ENCODE data around the gene FBXO47.

DNA sequence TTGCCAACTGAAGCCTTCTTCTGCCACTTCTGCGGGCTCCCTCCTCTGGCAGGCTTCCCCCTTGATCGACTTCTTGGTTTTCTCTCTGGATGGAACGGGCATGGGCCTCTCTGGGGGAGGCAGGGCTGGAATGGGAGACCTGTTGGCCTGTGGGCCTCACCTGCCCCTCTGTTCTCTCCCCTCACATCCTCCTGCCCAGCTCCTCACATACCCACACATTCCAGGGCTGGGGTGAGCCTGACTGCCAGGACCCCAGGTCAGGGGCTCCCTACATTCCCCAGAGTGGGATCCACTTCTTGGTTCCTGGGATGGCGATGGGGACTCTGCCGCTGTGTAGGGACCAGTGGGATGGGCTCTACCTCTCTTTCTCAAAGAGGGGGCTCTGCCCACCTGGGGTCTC, 48.3 kb downstream of the FBXO47 start:
- TF ChIP-seq, protein P1, sequence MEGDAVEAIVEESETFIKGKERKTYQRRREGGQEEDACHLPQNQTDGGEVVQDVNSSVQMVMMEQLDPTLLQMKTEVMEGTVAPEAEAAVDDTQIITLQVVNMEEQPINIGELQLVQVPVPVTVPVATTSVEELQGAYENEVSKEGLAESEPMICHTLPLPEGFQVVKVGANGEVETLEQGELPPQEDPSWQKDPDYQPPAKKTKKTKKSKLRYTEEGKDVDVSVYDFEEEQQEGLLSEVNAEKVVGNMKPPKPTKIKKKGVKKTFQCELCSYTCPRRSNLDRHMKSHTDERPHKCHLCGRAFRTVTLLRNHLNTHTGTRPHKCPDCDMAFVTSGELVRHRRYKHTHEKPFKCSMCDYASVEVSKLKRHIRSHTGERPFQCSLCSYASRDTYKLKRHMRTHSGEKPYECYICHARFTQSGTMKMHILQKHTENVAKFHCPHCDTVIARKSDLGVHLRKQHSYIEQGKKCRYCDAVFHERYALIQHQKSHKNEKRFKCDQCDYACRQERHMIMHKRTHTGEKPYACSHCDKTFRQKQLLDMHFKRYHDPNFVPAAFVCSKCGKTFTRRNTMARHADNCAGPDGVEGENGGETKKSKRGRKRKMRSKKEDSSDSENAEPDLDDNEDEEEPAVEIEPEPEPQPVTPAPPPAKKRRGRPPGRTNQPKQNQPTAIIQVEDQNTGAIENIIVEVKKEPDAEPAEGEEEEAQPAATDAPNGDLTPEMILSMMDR (conservative IDR thresholded peaks at IDR 0.05; ENCODE audit: low read depth, low read length) = no peak
- TF ChIP-seq EZH2 (IDR thresholded peaks at IDR 0.05; ENCODE audit: low read length, unreplicated experiment) (no peak), EZH2phosphoT487 (IDR thresholded peaks at IDR 0.05; ENCODE audit: borderline replicate concordance, low read length) (no peak)

All from PC-3 (cell line).